SHP77 (cell line): ENCODE data around the gene PAGE3.

Source experiments
- DNase-seq, 2 experiments: peaks; one replicate each; lab custom pipeline; 2025; lab: John Stamatoyannopoulos, UW

PAGE3 gene

DNA sequence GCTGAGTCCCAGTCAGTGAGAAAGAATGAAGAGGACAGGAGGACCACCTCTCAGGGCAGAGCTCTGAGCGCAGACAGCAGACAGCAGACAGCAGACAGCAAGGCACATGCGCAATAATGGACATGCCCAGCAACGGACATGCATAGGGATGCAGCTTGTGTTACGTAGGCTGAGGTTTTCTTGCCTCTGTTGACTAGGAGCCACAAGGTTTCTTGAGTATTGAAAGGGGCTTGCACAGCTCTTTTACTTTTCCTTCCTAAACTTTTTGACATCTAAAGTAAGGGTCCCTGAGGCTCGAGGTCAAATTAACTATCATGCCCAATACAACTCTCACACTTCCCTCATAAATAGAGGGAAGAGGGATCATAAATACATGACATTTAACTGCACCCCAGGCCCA lies at the start of gene PAGE3:
Gene PAGE3, minus strand, starts transcription at position 101 of the 400 bp plus-strand sequence. CDS start 1,013 bp downstream, outside the sequence.
- no peak for DNase-seq

- no peak for DNase-seq
Measured at GRCh38 chrX:55312655-55313054, 47.9 kb upstream of the PAGE3 start.

DNA sequence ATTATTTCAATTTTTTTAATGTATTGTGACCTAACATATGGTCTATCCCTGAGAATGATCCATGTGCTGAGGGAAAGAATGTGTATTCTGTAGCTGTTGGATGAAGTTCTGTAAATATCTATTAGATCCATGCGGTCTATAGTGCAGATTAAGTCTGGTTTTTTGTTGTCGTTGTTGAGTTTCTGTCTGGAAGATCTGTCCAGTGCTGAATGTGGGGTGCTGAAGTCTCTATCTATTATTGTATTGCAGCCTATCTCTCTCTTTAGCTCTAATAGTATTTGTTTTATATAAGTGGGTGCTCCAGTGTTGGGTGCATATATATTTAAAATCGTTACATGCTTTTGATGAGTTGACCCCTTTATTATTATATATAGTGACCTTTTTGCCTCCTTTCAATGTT lies 26.2 kb upstream of the PAGE3 start:
- DNase-seq = no peak

GRCh38 chrX:55279832-55280231 lies 15.1 kb upstream of the PAGE3 start:
- no peak for DNase-seq

- no peak for DNase-seq
Measured at GRCh38 chrX:55260806-55261205, 3.9 kb downstream of the PAGE3 start.

- DNase-seq = no peak
Measured at GRCh38 chrX:55253528-55253927, 11.2 kb downstream of the PAGE3 start.

DNA sequence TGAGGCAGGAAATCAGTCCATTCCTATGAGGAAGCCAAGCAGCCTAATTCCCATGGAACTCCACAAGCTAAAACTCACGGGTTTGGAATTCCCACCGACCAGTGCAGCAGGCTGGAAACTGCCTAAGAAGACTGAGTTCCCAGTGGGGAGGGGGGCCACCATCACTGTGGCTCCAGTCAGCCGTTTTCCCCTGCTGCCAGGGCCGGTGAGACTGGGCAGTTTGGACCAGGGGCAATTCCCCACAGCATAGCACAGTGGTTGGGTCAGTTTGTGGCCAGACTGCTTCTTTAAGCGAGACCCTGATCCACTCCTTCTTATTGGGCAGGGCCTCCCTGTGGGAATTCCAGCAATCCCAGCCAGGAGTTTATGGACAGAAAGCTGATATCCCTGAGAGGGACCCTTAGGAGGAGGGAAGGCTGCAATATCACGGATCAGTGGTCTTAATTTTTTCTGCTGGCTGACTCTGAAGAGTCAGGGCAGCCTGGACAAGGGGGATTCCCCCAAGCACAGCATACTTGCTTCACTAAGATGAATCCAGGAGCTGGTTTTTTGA lies 23.9 kb downstream of the PAGE3 start:
- DNase-seq = no peak

DNA sequence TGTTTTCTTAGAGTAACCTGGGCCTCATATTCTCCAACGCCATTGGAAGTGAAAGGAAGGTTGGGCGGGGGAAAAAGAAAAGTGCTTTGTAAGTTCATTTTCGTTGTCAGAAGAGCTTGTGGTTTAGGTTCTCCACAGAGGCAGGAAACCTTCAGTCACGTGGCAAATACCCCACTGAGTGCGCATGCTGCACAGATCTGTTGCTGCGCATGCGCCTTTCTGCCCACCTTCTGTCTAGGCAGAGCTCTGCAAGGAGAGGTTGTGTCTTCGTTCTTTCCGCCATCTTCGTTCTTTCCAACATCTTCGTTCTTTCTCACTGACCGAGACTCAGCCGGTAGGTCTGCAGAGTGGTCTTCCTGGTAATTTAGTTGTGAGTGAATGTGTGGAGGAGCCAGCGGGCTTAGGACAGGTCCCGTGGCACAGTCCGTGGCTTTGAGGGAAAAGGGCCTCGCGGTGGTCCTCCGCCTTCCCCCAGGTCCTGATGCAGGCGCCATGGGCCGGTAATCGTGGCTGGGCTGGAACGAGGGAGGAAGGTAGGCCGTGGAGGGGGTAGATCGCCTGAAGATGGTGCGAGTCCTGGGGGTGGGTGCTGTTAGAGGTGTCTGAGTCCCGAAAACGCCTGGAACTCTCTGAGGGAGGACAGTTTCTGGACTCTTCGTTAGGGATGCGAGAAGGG lies 44.5 kb downstream of the PAGE3 start, which contains the start of gene PAGE5:
Gene PAGE5, plus strand, starts transcription at position 228 of the 676 bp plus-strand sequence. CDS start 1,037 bp downstream, outside the sequence.
- DNase-seq = no peak

DNA sequence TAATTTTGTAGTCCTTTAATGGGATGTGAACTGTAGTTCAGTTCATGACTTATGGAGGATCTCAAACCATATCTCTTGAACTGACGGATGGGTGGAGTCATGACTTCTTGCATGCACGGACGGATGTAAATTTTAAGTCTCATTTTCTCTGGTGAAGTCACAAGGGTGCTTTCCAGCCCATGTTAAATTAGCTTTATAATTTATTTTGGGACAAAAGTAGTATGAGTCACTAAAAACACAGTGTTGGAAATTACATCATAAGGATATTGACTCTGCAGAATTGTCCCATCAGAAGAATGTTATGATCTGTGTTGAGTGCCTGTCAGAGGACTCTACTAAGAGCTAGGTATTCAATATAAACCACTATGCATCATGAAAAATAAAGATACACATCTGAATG lies 51.3 kb downstream of the PAGE3 start:
- no peak for DNase-seq

DNA sequence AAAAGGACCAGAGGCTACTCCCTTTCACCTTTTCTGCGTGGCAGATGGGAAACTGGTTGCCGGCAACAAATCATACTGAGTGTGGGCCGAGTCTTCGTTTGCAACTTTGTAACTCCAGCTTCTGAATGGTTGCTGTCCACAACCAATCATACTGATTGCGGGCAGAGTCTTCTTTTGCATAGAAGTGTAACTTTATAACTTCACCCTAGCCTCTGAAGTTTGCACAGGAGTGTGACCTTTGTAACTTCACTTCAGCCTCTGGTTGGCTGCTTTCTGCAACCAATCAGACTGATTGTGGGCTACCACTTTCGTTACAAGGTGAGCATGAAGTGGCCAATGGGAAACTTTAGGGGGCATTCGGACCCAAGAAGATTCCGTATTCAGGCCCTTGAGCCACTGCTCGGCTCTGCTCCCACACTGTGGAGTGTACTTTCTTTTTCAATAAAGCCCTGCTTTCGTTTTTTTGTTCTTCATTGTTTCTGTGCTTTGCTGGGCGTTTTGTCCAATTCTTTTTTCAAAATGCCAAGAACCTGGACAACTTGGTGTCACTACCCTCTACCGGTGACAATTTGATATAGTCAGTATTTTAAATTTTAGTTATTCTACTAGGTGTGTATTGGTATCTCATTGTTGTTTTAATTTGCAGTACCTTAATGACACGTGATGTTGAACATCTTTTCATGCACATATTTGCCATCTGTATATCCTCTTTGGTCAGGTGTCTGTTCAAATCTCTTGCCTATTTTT lies 53.6 kb downstream of the PAGE3 start:
- no peak for DNase-seq
